ENCODE data around the gene PSMC6. TPM values are rescaled to one million over a fixed set of nuclear protein-coding genes. Genes with fewer than 3 reads are reported as not detected.
A peak's percentile ranks its signal among the peaks of the same experiment; 100 is the strongest.

PSMC6 gene
- total RNA-seq, 6 experiments from 2014 or later = 40.7 to 63.0 (median 51.3) TPM

DNA sequence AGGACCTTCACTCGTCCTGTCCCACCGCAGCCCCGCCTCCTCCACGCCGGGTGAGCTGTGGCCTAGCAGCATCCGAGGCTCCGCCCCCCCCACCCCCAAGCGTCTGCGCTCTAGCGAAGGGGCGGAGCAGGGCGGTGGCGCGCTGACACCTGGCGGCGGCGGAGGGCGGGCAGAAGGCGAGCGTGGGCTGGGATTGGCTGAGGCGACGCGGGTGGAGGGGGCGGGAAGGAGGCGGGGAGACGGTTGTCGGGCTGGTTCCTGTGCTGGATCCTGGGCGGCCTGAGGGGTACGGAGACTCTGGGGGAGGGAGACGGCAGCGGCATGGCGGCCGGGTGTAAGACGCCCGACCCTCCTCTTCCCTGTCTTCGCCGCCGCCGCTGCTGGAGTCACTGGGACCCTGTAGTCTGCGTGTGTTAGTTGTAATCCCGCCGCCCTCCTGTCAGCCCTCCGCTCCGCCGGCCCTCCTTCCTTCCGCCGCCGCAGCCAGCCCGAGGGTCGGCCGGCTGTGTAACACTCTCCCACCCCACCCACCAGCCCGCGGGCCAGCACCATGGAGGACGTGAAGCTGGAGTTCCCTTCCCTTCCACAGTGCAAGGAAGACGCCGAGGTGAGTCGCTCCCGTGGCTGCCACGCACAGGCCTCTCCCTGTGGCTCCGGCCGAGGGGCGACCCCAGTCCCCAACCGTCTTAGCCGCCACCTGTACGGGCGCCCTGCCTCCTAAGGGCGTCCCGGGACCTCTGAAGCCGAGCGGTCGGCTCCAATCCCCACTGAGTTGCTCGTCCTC lies 23.1 kb downstream of the PSMC6 start, which contains the start of gene STYX:
TSS of gene STYX (plus strand) at position 242 of the 784 bp plus-strand sequence. CDS start at position 551, 309 bp downstream.
- 0% methylated on average over 11 of the region's 72 CpGs for WGBS (ENCODE audit: insufficient coverage, low coverage, low lambda C conversion rate, missing lambda C conversion rate)
- TF ChIP-seq, protein P1, sequence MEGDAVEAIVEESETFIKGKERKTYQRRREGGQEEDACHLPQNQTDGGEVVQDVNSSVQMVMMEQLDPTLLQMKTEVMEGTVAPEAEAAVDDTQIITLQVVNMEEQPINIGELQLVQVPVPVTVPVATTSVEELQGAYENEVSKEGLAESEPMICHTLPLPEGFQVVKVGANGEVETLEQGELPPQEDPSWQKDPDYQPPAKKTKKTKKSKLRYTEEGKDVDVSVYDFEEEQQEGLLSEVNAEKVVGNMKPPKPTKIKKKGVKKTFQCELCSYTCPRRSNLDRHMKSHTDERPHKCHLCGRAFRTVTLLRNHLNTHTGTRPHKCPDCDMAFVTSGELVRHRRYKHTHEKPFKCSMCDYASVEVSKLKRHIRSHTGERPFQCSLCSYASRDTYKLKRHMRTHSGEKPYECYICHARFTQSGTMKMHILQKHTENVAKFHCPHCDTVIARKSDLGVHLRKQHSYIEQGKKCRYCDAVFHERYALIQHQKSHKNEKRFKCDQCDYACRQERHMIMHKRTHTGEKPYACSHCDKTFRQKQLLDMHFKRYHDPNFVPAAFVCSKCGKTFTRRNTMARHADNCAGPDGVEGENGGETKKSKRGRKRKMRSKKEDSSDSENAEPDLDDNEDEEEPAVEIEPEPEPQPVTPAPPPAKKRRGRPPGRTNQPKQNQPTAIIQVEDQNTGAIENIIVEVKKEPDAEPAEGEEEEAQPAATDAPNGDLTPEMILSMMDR (IDR thresholded peaks at IDR 0.05) = peak; percentile 29 to 44 (median 38)
- peak; percentile 94 for TF ChIP-seq POLR2A (IDR thresholded peaks at IDR 0.05)
- peaks cover 0 to 23% (median 9%) of the 10 kb centered on the region in 4 donors for H3K36me3 ChIP-seq
- peak within 1 kb of the TSS; percentile 85 to 94 (median 87) for H3K4me3 ChIP-seq
- peak within 1 kb of the TSS; percentile 67 to 85 (median 79) for H3K27ac ChIP-seq
- peaks cover 0 to 14% (median 3%) of the 10 kb centered on the region in 4 donors for H3K4me1 ChIP-seq
- intact Hi-C loops (cut with DNase I) = no loop called here
- peak; percentile 97 to 99 (median 98) for ATAC-seq
- H3K9me3 ChIP-seq = no peaks in the 10 kb centered on the region
- DNase-seq = peak; percentile 99 to 100 (median 100)
- no peaks in the 10 kb centered on the region for H3K27me3 ChIP-seq

DNA sequence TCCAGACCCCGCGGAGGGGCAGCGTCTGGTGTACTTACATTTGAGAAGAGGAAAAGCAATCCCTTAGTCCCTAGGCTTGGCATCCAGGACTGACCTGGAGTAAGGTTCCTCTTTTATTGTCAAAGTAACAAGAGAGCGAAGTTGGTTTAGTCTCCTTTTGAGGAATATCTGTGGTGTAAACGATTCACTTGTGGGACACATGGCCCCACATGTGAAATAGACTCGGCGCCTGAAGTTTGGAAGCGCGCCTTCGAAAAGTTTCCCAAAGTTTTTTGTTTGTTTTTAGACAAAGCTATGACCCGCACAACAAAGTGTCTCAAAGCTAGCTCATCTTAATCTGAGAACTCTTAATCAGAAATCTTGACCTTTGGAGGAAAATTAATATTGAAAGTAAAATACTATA lies 23.7 kb downstream of the PSMC6 start:
- peak overlapping the region; percentile 85 to 94 (median 87) for H3K4me3 ChIP-seq
- H3K36me3 ChIP-seq = peaks cover 0 to 19% (median 9%) of the 10 kb centered on the region in 4 donors
- intact Hi-C loops (cut with DNase I) = no loop called here
- 0% methylated on average over 11 of the region's 11 CpGs for WGBS (ENCODE audit: insufficient coverage, low coverage, low lambda C conversion rate, missing lambda C conversion rate)
- H3K4me1 ChIP-seq = peaks cover 0 to 14% (median 2%) of the 10 kb centered on the region in 4 donors
- no peaks in the 10 kb centered on the region for H3K9me3 ChIP-seq
- ATAC-seq (peak in 3 of 4 donors; percentile 4 to 28 (median 10)), DNase-seq (no peak)
- H3K27me3 ChIP-seq = no peaks in the 10 kb centered on the region
- no peak for TF ChIP-seq POLR2A (IDR thresholded peaks at IDR 0.05)
- TF ChIP-seq, protein P1 (IDR thresholded peaks at IDR 0.05) = no peak
- peak overlapping the region; percentile 67 to 85 (median 79) for H3K27ac ChIP-seq

GRCh38 chr14:52733824-52734223 lies 26.8 kb downstream of the PSMC6 start:
- intact Hi-C loops (cut with DNase I) = no loop called here
- no peak for TF ChIP-seq POLR2A (IDR thresholded peaks at IDR 0.05)
- TF ChIP-seq, protein P1 (IDR thresholded peaks at IDR 0.05) = no peak
- Histone ChIP-seq H3K4me3 (no peak overlapping the region), H3K27ac (no peak overlapping the region), H3K27me3 (no peaks in the 10 kb centered on the region), H3K36me3 (no peaks in the 10 kb centered on the region), H3K4me1 (peaks cover 0 to 34% (median 3%) of the 10 kb centered on the region in 4 donors), H3K9me3 (no peaks in the 10 kb centered on the region)
- ATAC-seq = no peak
- no peak for DNase-seq
- 94% methylated on average over 7 of the region's 9 CpGs for WGBS (ENCODE audit: insufficient coverage, low coverage, low lambda C conversion rate, missing lambda C conversion rate)

DNA sequence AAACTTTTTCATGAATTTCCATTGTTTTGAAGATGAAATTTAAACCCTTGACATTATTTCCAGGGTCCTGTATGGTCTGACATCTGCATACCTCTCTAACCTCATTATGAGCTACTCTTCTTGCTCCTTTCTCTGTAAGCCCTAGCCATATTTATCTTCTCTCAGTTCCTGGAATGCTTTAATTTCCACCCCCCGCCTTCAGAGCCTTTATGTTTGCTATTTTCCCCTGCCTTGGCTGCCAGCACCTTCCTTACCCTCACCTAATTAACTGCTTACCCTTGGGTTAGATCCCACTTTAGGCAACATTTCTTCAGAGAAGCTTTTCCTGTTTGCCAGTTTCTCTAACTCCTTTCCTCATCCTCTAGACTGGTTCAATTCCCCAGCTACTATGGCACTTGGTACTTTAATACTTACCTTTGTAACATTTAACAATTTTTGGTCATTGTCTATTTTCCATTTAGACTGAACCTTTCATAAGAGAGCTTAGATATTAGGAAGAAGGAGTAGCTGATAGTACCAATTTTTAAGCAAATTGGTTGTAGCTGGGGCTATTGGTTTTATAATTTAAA lies 29.0 kb downstream of the PSMC6 start:
- no peak for DNase-seq
- Histone ChIP-seq H3K4me1 (peaks cover 0 to 34% (median 3%) of the 10 kb centered on the region in 4 donors), H3K36me3 (no peaks in the 10 kb centered on the region), H3K9me3 (no peaks in the 10 kb centered on the region), H3K27ac (peak overlapping the region in 2 of 3 donors; percentile 3 to 47), H3K4me3 (no peak overlapping the region), H3K27me3 (no peaks in the 10 kb centered on the region)
- WGBS (ENCODE audit: insufficient coverage, low coverage, low lambda C conversion rate, missing lambda C conversion rate) = 31% methylated on average over 1 of the region's 1 CpG
- intact Hi-C loops (cut with DNase I) = no loop called here
- ATAC-seq = peak; percentile 31 to 56 (median 51)
- TF ChIP-seq, protein P1 (IDR thresholded peaks at IDR 0.05) = no peak
- no peak for TF ChIP-seq POLR2A (IDR thresholded peaks at IDR 0.05)

Data from right lobe of liver (tissue), 6 donors.